Measurements from ENCODE around the gene HOMER1. TPM values are rescaled to one million over a fixed set of nuclear protein-coding genes. Genes with fewer than 3 reads are reported as not detected.

HOMER1 gene
- total and polyA plus RNA-seq, 2 of the 4 experiments (the other 2 are of a cell fraction) = 1.9 to 6.8 TPM

DNA sequence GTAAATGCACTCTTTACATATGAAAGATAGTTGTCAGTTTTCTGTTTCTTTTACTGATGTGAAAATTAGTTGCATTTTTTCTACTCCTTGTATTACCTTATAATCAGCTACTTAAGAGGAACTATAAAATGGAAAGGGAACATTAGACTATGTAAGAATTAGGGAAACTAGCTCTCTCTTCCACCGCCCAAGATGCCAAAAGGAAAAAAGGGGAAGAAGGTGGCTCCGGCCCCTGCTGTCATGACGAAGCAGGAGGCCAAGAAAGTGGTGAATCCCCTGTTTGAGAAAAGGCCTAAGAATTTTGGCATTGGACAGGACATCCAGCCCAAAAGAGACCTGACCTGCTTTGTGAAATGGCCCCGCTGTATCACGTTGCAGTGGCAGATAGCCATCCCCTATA, 15.2 kb upstream of the HOMER1 start:
- Histone ChIP-seq H2BK15ac (ENCODE audit: low read depth, low read length) (no peak overlapping the region), H3K27me3 (ENCODE audit: control insufficient read depth, insufficient read depth, low read length) (no peaks in the 10 kb centered on the region; the same call in none of the 2 replicates), H3K4me1 (ENCODE audit: control insufficient read depth, insufficient read depth, low read length) (no peaks in the 10 kb centered on the region), H3K36me3 (ENCODE audit: control insufficient read depth, insufficient read depth, low read length) (no peaks in the 10 kb centered on the region), H2BK120ac (ENCODE audit: low read depth, low read length) (no peak overlapping the region), H3K14ac (replicated peaks; ENCODE audit: low read depth, low read length) (no peak overlapping the region), H3K4me2 (ENCODE audit: low read depth, low read length) (no peak overlapping the region), H3K4ac (ENCODE audit: low read depth, low read length) (no peak overlapping the region), H3K23ac (ENCODE audit: low read depth, low read length) (no peak overlapping the region), H3K18ac (ENCODE audit: low read depth, low read length) (no peak overlapping the region), H4K20me1 (ENCODE audit: insufficient read depth, low read length) (no peaks in the 10 kb centered on the region), H2BK20ac (ENCODE audit: low read depth, low read length) (no peak overlapping the region), H3K56ac (ENCODE audit: extremely low read depth, insufficient read depth, low read length) (no peak overlapping the region), H2AFZ (replicated peaks; ENCODE audit: low read length, poor library complexity) (no peak overlapping the region), H3K9ac (ENCODE audit: low read depth, low read length) (no peak overlapping the region), H2AK5ac (ENCODE audit: low read depth, low read length) (no peak overlapping the region), H3K4me3 (ENCODE audit: insufficient read depth, low read depth, low read length) (no peak overlapping the region), H3K27ac (ENCODE audit: insufficient read depth, low read length) (no peak overlapping the region), H4K91ac (ENCODE audit: insufficient read depth, low read depth, low read length) (no peak overlapping the region), H3K9me3 (ENCODE audit: control insufficient read depth, insufficient read depth, low read length) (no peaks in the 10 kb centered on the region), H2BK5ac (ENCODE audit: low read depth, low read length, poor library complexity, severe bottlenecking) (no peak overlapping the region), H3K79me1 (ENCODE audit: low read depth in 1 of 2, low read length in 2 of 2) (no peaks in the 10 kb centered on the region), H2AK9ac (replicated peaks; ENCODE audit: low read depth, low read length, poor library complexity) (no peak overlapping the region), H4K8ac (ENCODE audit: low read depth in 2 of 2, low read length in 2 of 2) (no peak overlapping the region), H3K9me1 (ENCODE audit: insufficient read depth, low read length) (no peaks in the 10 kb centered on the region), H4K5ac (ENCODE audit: low read depth, low read length) (no peak overlapping the region)
- TF ChIP-seq MAZ (IDR thresholded peaks at IDR 0.05; ENCODE audit: borderline replicate concordance, low read depth, low read length) = no peak
- TF ChIP-seq, protein P1, sequence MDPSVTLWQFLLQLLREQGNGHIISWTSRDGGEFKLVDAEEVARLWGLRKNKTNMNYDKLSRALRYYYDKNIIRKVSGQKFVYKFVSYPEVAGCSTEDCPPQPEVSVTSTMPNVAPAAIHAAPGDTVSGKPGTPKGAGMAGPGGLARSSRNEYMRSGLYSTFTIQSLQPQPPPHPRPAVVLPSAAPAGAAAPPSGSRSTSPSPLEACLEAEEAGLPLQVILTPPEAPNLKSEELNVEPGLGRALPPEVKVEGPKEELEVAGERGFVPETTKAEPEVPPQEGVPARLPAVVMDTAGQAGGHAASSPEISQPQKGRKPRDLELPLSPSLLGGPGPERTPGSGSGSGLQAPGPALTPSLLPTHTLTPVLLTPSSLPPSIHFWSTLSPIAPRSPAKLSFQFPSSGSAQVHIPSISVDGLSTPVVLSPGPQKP (IDR thresholded peaks at IDR 0.05; ENCODE audit: borderline replicate concordance, low read depth, low read length) = no peak
- no peak for TF ChIP-seq SMC3 (IDR thresholded peaks at IDR 0.05; ENCODE audit: low read depth, low read length)
- no peak for TF ChIP-seq CEBPB (IDR thresholded peaks at IDR 0.05; ENCODE audit: low read depth, low read length)
- no peak for TF ChIP-seq RCOR1 (IDR thresholded peaks at IDR 0.05; ENCODE audit: insufficient replicate concordance, low read length)
- TF ChIP-seq, protein P2, sequence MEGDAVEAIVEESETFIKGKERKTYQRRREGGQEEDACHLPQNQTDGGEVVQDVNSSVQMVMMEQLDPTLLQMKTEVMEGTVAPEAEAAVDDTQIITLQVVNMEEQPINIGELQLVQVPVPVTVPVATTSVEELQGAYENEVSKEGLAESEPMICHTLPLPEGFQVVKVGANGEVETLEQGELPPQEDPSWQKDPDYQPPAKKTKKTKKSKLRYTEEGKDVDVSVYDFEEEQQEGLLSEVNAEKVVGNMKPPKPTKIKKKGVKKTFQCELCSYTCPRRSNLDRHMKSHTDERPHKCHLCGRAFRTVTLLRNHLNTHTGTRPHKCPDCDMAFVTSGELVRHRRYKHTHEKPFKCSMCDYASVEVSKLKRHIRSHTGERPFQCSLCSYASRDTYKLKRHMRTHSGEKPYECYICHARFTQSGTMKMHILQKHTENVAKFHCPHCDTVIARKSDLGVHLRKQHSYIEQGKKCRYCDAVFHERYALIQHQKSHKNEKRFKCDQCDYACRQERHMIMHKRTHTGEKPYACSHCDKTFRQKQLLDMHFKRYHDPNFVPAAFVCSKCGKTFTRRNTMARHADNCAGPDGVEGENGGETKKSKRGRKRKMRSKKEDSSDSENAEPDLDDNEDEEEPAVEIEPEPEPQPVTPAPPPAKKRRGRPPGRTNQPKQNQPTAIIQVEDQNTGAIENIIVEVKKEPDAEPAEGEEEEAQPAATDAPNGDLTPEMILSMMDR (conservative IDR thresholded peaks at IDR 0.05; ENCODE audit: low read depth, low read length) = no peak
- TF ChIP-seq FOS (IDR thresholded peaks at IDR 0.05; ENCODE audit: low read depth, low read length) = no peak
- TF ChIP-seq, protein P3, sequence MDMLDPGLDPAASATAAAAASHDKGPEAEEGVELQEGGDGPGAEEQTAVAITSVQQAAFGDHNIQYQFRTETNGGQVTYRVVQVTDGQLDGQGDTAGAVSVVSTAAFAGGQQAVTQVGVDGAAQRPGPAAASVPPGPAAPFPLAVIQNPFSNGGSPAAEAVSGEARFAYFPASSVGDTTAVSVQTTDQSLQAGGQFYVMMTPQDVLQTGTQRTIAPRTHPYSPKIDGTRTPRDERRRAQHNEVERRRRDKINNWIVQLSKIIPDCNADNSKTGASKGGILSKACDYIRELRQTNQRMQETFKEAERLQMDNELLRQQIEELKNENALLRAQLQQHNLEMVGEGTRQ (IDR thresholded peaks at IDR 0.05; ENCODE audit: low read depth, low read length) = no peak
- TF ChIP-seq POLR2A (IDR thresholded peaks at IDR 0.05; ENCODE audit: low read depth, low read length) = no peak
- TF ChIP-seq MAFK (IDR thresholded peaks at IDR 0.05; ENCODE audit: low read depth, low read length) = no peak
- TF ChIP-seq MXI1 (IDR thresholded peaks at IDR 0.05; ENCODE audit: borderline replicate concordance, low read depth, low read length) = no peak
- TF ChIP-seq RFX5 (IDR thresholded peaks at IDR 0.05; ENCODE audit: low read depth, low read length) = no peak
- no peak for TF ChIP-seq CHD1 (IDR thresholded peaks at IDR 0.05; ENCODE audit: low read depth, low read length)
- TF ChIP-seq RAD21 (IDR thresholded peaks at IDR 0.05; ENCODE audit: low read length) = no peak
- no peak for TF ChIP-seq BHLHE40 (IDR thresholded peaks at IDR 0.05; ENCODE audit: low read depth, low read length)
- TF ChIP-seq NFE2L2 (IDR thresholded peaks at IDR 0.05; ENCODE audit: low read depth, low read length) = no peak
- DNase-seq (no peak), ATAC-seq (ENCODE audit: low read depth) (no peak)
- in situ Hi-C loops (cut with MboI; ENCODE audit: low sequenced_read_pairs) = no loop called here
- dilution Hi-C loops (cut with HindIII; ENCODE audit: low sequenced_read_pairs, unreplicated experiment) = no loop called here
- POLR2A ChIA-PET (ENCODE audit: unreplicated experiment) = no interaction called here
- intact Hi-C loops (cut with micrococcal nuclease) = no loop called here
- CTCF ChIA-PET = interaction anchor here (0.6 kb wide), 1 partner anchor 1209 kb away, joined by 4 read pairs; no protein-coding TSS in a partner anchor
- BruUV-seq (replicated peaks) = no TSS peak
- 88% methylated on average over 3 of the region's 5 CpGs; no CpG with 5 or more reads in 1 of the 2 experiments for WGBS, 2 experiments (ENCODE audit: extremely low coverage in 2 of 2, insufficient read length in 1 of 2)
